ENCODE data around the gene DPP4. TPM values are rescaled to one million over a fixed set of nuclear protein-coding genes. Genes with fewer than 3 reads are reported as not detected.

Gene DPP4
- total and polyA plus RNA-seq, 2 of the 13 experiments (the other 11 are each of a cell fraction or from before 2014, with no cell fraction given) = 39.4 to 109 TPM

GRCh38 chr2:162073888-162074631, at the start of gene DPP4 (continued):
- TF ChIP-seq HINFP (CRISPR knock-in tag; IDR thresholded peaks at IDR 0.05; ENCODE audit: low read depth) = peak; percentile 31; the same call in 1 of the 2 replicates
- 0 out of 2 replicates have a peak, but pooled peaks have one; percentile 18 for TF ChIP-seq TEAD2 (CRISPR knock-in tag; IDR thresholded peaks at IDR 0.05)
- TF ChIP-seq MATR3 (CRISPR knock-in tag; IDR thresholded peaks at IDR 0.05) = no peak
- TF ChIP-seq GZF1 (CRISPR knock-in tag; IDR thresholded peaks at IDR 0.05) = no peak
- TF ChIP-seq ZNF629 (CRISPR knock-in tag; conservative IDR thresholded peaks at IDR 0.05) = 0 out of 2 replicates have a peak, but pooled peaks have one; percentile 1
- TF ChIP-seq ZNF414 (CRISPR knock-in tag; IDR thresholded peaks at IDR 0.05) = 0 out of 2 replicates have a peak, but pooled peaks have one; percentile 44
- TF ChIP-seq GABPA (IDR thresholded peaks at IDR 0.05; ENCODE audit: low read depth, low read length) = no peak
- no peak for TF ChIP-seq GABPA (CRISPR knock-in tag; IDR thresholded peaks at IDR 0.05; ENCODE audit: low read depth)
- no peak for TF ChIP-seq TFE3 (CRISPR knock-in tag; IDR thresholded peaks at IDR 0.05)
- TF ChIP-seq ZFP62 (CRISPR knock-in tag; IDR thresholded peaks at IDR 0.05) = 0 out of 2 replicates have a peak, but pooled peaks have one; percentile 78
- 0 out of 2 replicates have a peak, but pooled peaks have one; percentile 46 for TF ChIP-seq LBX2 (CRISPR knock-in tag; IDR thresholded peaks at IDR 0.05; ENCODE audit: borderline replicate concordance)
- TF ChIP-seq POLR2A (IDR thresholded peaks at IDR 0.05; ENCODE audit: insufficient read depth in 1 of 2, low read depth in 2 of 2, low read length in 2 of 2) = peak; percentile 79 to 83; a peak in 3 of 4 replicates
- TF ChIP-seq SAP130 (CRISPR knock-in tag; IDR thresholded peaks at IDR 0.05; ENCODE audit: low read depth) = peak; percentile 61
- TF ChIP-seq MEIS2 (CRISPR knock-in tag; IDR thresholded peaks at IDR 0.05) = peak; percentile 26; the same call in 1 of the 2 replicates
- TF ChIP-seq ZSCAN21 (CRISPR knock-in tag; IDR thresholded peaks at IDR 0.05; ENCODE audit: borderline replicate concordance) = peak; percentile 76; the same call in 1 of the 2 replicates
- no peak; the same call in 1 of the 2 replicates for TF ChIP-seq ZNF703 (CRISPR knock-in tag; IDR thresholded peaks at IDR 0.05; ENCODE audit: borderline replicate concordance)
- peak; percentile 65; the same call in 1 of the 2 replicates for TF ChIP-seq GABPB1 (CRISPR knock-in tag; IDR thresholded peaks at IDR 0.05)
- peak; percentile 54; the same call in 1 of the 2 replicates for TF ChIP-seq MAF1 (CRISPR knock-in tag; IDR thresholded peaks at IDR 0.05; ENCODE audit: borderline replicate concordance)
- 0 out of 2 replicates have a peak, but pooled peaks have one; percentile 31 for TF ChIP-seq FOSL1 (CRISPR knock-in tag; IDR thresholded peaks at IDR 0.05; ENCODE audit: borderline replicate concordance)
- TF ChIP-seq CENPT (CRISPR knock-in tag; IDR thresholded peaks at IDR 0.05; ENCODE audit: low read depth) = 0 out of 2 replicates have a peak, but pooled peaks have one; percentile 55
- TF ChIP-seq AKAP8 (CRISPR knock-in tag; IDR thresholded peaks at IDR 0.05) = peak; percentile 46; the same call in 1 of the 2 replicates
- TF ChIP-seq MTF2 (CRISPR knock-in tag; IDR thresholded peaks at IDR 0.05; ENCODE audit: borderline replicate concordance) = 0 out of 2 replicates have a peak, but pooled peaks have one; percentile 92
- TF ChIP-seq HNF4G (IDR thresholded peaks at IDR 0.05; ENCODE audit: borderline replicate concordance, low read depth, low read length) = 0 out of 2 replicates have a peak, but pooled peaks have one; percentile 37
- no peak for TF ChIP-seq HNF4G (CRISPR knock-in tag; IDR thresholded peaks at IDR 0.05; ENCODE audit: borderline replicate concordance, low read depth)
- TF ChIP-seq MTA1 (CRISPR knock-in tag; IDR thresholded peaks at IDR 0.05; ENCODE audit: borderline replicate concordance) = peak; percentile 40; the same call in 1 of the 2 replicates
- TF ChIP-seq NCOR1 (IDR thresholded peaks at IDR 0.05; ENCODE audit: borderline replicate concordance, low read length) = no peak
- no peak; the same call in 1 of the 2 replicates for TF ChIP-seq RELA (CRISPR knock-in tag; IDR thresholded peaks at IDR 0.05)
